Gastrocnemius medialis (tissue), 4 donors: ENCODE data around the gene FOLR1. TPM values are rescaled to one million over a fixed set of nuclear protein-coding genes. Genes with fewer than 3 reads are reported as not detected.
"Not testable (repeated sequence)": the region's sequence is repeated elsewhere in the genome, so short reads cannot be mapped to it uniquely, and the experiment has no call there.

Source experiments
- ATAC-seq, 2 donors: fragments of 150-250 bp; one replicate each; pipeline ENCODE4 v1.9.1; 2016
- DNase-seq, 2 donors: peaks; one replicate each; pipeline ENCODE4 v3.0.0-alpha.2; 2019
- H3K27ac ChIP-seq, 4 donors: fragments of 200-600 bp; sonication (generic); 1 replicate in 1 of 4; 2 replicates in 3 of 4; pipeline ENCODE4 v1.5.1; 2016 to 2018; ENCODE audit warnings: mild to moderate bottlenecking in 2 of 4, moderate library complexity in 1 of 4
- H3K27me3 ChIP-seq, 3 donors: fragments of 200-600 bp; sonication (generic) in 2 of 3; 1 replicate in 1 of 3; 2 replicates in 2 of 3; pipeline versions ENCODE4 v1.5.1 to v1.6.0; 2016 to 2019; ENCODE audit warnings: mild to moderate bottlenecking in 1 of 3, moderate library complexity in 1 of 3
- H3K36me3 ChIP-seq, 2 donors: fragments of 200-600 bp; sonication (generic) in 1 of 2; one replicate each; pipeline ENCODE4 v1.5.1; 2017 to 2018
- H3K4me1 ChIP-seq, 2 donors: fragments of 200-600 bp; sonication (generic) in 1 of 2; one replicate each; pipeline ENCODE4 v1.5.1; 2016 to 2017; ENCODE audit warnings: mild to moderate bottlenecking in 2 of 2
- H3K4me3 ChIP-seq, 4 donors: fragments of 200-600 bp; sonication (generic) in 3 of 4; 1 replicate in 1 of 4; 2 replicates in 3 of 4; pipeline ENCODE4 v1.5.1; 2016 to 2019; ENCODE audit warnings: mild to moderate bottlenecking in 2 of 4
- H3K9me3 ChIP-seq, 3 donors: fragments of 200-600 bp; sonication (generic) in 2 of 3; 1 replicate in 1 of 3; 2 replicates in 2 of 3; pipeline ENCODE4 v1.5.1; 2016 to 2019
- CTCF ChIP-seq, 5 experiments: fragments of 450-650 bp in 3 of 5; fragments of 200-600 bp in 2 of 5; sonication (generic) in 2 of 5; IDR thresholded peaks in 4 of 5; conservative IDR thresholded peaks in 1 of 5; 1 replicate in 4 of 5; 2 replicates in 1 of 5; pipeline ENCODE4 v1.5.1; 2016 to 2019; ENCODE audit warnings: antibody characterized with exemption in 5 of 5, mild to moderate bottlenecking in 3 of 5, moderate library complexity in 3 of 5
- POLR2A ChIP-seq, 2 donors: fragments of 450-650 bp; IDR thresholded peaks; one replicate each; pipeline ENCODE4 v1.6.1; 2017; ENCODE audit warnings: antibody characterized with exemption in 2 of 2, mild to moderate bottlenecking in 2 of 2, moderate library complexity in 2 of 2
- in situ Hi-C, 4 donors: fragments of 200-750 bp; cut with MboI; loops; one replicate each; pipeline versions ENCODE4 v1.15.0 to v1.8.0; 2017; ENCODE audit warnings: low sequenced_read_pairs in 4 of 4
- intact Hi-C: fragments of 100-400 bp; cut with DNase I; formaldehyde crosslinking; loops from one replicate; pipeline ENCODE4 v1.15.1; 2023; ENCODE audit warnings: low total_unique reads
- total RNA-seq, 4 donors: library from RNA; depleted of rRNA; stranded (reverse); fragments of >200 nt; gene quantifications; one replicate each; pipeline versions ENCODE4 v1.1.0 to v1.2.3, GENCODE V29; 2016

Gene FOLR1
- total RNA-seq, 4 donors from 2014 or later = not detected

GRCh38 chr11:72189455-72190250 is 2.3 kb upstream of the FOLR1 start:
- Histone ChIP-seq H3K4me1 (no peaks in the 10 kb centered on the region), H3K4me3 (no peak overlapping the region), H3K36me3 (no peaks in the 10 kb centered on the region), H3K27me3 (no peaks in the 10 kb centered on the region), H3K9me3 (no peaks in the 10 kb centered on the region), H3K27ac (no peak overlapping the region)
- ATAC-seq = no peak
- DNase-seq = no peak
- TF ChIP-seq CTCF (IDR thresholded peaks at IDR 0.05 in 4 of 5, conservative IDR thresholded peaks at IDR 0.05 in 1 of 5) = no peak
- no peak for TF ChIP-seq POLR2A (IDR thresholded peaks at IDR 0.05)
- in situ Hi-C loops = no loop called here
- intact Hi-C loops = no loop called here

GRCh38 chr11:72190631-72191071 is 1.3 kb upstream of the FOLR1 start:
- DNase-seq (no peak), ATAC-seq (no peak)
- Histone ChIP-seq H3K36me3 (no peaks in the 10 kb centered on the region), H3K9me3 (no peaks in the 10 kb centered on the region), H3K27ac (no peak overlapping the region), H3K4me3 (no peak overlapping the region), H3K4me1 (no peaks in the 10 kb centered on the region), H3K27me3 (no peaks in the 10 kb centered on the region)
- TF ChIP-seq POLR2A (IDR thresholded peaks at IDR 0.05) = no peak
- TF ChIP-seq CTCF (IDR thresholded peaks at IDR 0.05 in 4 of 5, conservative IDR thresholded peaks at IDR 0.05 in 1 of 5) = no peak
- intact Hi-C loops (no loop called here), in situ Hi-C loops (no loop called here)

- no peak overlapping the region for H3K4me3 ChIP-seq
- no peaks in the 10 kb centered on the region for H3K9me3 ChIP-seq
- no peak for DNase-seq
- ATAC-seq = no peak
- intact Hi-C loops (no loop called here), in situ Hi-C loops (no loop called here)
- no peak for TF ChIP-seq CTCF (IDR thresholded peaks at IDR 0.05 in 4 of 5, conservative IDR thresholded peaks at IDR 0.05 in 1 of 5)
- TF ChIP-seq POLR2A (IDR thresholded peaks at IDR 0.05) = no peak
- no peaks in the 10 kb centered on the region for H3K4me1 ChIP-seq
- no peaks in the 10 kb centered on the region for H3K27me3 ChIP-seq
- no peaks in the 10 kb centered on the region for H3K36me3 ChIP-seq
- no peak overlapping the region for H3K27ac ChIP-seq
These were observed 3.8 kb downstream of the FOLR1 start for GRCh38 chr11:72195518-72196270.

- ATAC-seq, intact Hi-C loops, H3K27ac ChIP-seq, H3K36me3 ChIP-seq, in situ Hi-C loops, H3K9me3 ChIP-seq, H3K4me3 ChIP-seq, H3K27me3 ChIP-seq, H3K4me1 ChIP-seq, DNase-seq: not testable (repeated sequence)
These were observed 9.5 kb downstream of the FOLR1 start for GRCh38 chr11:72201445-72201844.

- no peaks in the 10 kb centered on the region for H3K4me1 ChIP-seq
- intact Hi-C loops (no loop called here), in situ Hi-C loops (no loop called here)
- no peak for DNase-seq
- H3K27ac ChIP-seq = no peak overlapping the region
- TF ChIP-seq POLR2A (IDR thresholded peaks at IDR 0.05) (no peak), CTCF (IDR thresholded peaks at IDR 0.05 in 4 of 5, conservative IDR thresholded peaks at IDR 0.05 in 1 of 5) (no peak)
- H3K9me3 ChIP-seq = no peaks in the 10 kb centered on the region
- no peak for ATAC-seq
- no peaks in the 10 kb centered on the region for H3K36me3 ChIP-seq
- no peak overlapping the region for H3K4me3 ChIP-seq
- H3K27me3 ChIP-seq = no peaks in the 10 kb centered on the region
These were observed 10.6 kb downstream of the FOLR1 start for GRCh38 chr11:72202571-72202970.
